Osteoblast (primary cell): Measurements from ENCODE around the gene MTA2. TPM values are rescaled to one million over a fixed set of nuclear protein-coding genes. Genes with fewer than 3 reads are reported as not detected.

Source experiments
- DNase-seq: peaks from one replicate; pipeline ENCODE4 v3.0.0; 2011; ENCODE audit warnings: low spot score, mixed read lengths; ENCODE audit not compliant: insufficient read length; ENCODE audit errors: missing footprints
- H2AFZ ChIP-seq: 2 replicates; pipeline ENCODE4 v1.6.0; 2011; ENCODE audit warnings: mild to moderate bottlenecking, low read length
- H3K27ac ChIP-seq: 2 replicates; pipeline ENCODE4 v1.5.1; 2011; ENCODE audit warnings: mild to moderate bottlenecking, low read depth, low read length, moderate library complexity
- H3K27me3 ChIP-seq: 2 replicates; pipeline ENCODE4 v1.6.0; 2012; ENCODE audit warnings: mild to moderate bottlenecking, control low read depth, inconsistent platforms, low read length, moderate library complexity; ENCODE audit not compliant: insufficient read depth
- H3K36me3 ChIP-seq: 2 replicates; pipeline ENCODE4 v1.5.1; 2011; ENCODE audit warnings: mild to moderate bottlenecking, low read length, control low read depth, moderate library complexity; ENCODE audit not compliant: insufficient read depth
- H3K4me1 ChIP-seq: 2 replicates; pipeline ENCODE4 v1.5.1; 2011; ENCODE audit warnings: mild to moderate bottlenecking, low read length, control low read depth, moderate library complexity; ENCODE audit not compliant: insufficient read depth
- H3K4me2 ChIP-seq: 2 replicates; pipeline ENCODE4 v1.6.0; 2011; ENCODE audit warnings: mild to moderate bottlenecking, low read length; ENCODE audit not compliant: insufficient read depth
- H3K4me3 ChIP-seq: fragments of 200-600 bp; sonication (generic); 3 replicates; pipeline ENCODE4 v1.5.1; 2012; ENCODE audit warnings: mild to moderate bottlenecking, low read length, inconsistent platforms; ENCODE audit not compliant: insufficient read depth
- H3K79me2 ChIP-seq: 2 replicates; pipeline ENCODE4 v1.6.0; 2012; ENCODE audit warnings: mild to moderate bottlenecking, low read length, control low read depth, inconsistent platforms; ENCODE audit not compliant: insufficient read depth
- H3K9me3 ChIP-seq: 2 replicates; pipeline ENCODE4 v1.5.1; 2011; ENCODE audit warnings: low read depth, low read length, control low read depth
- H4K20me1 ChIP-seq: 2 replicates; pipeline ENCODE4 v1.6.0; 2012; ENCODE audit warnings: mild to moderate bottlenecking, low read length, control low read depth; ENCODE audit not compliant: insufficient read depth
- CTCF ChIP-seq: IDR thresholded peaks from 2 replicates; pipeline ENCODE4 v1.5.1; 2011; ENCODE audit warnings: mild to moderate bottlenecking, low read depth, low read length, moderate library complexity; ENCODE audit errors: extremely low read depth
- total RNA-seq: library from RNA; depleted of rRNA; stranded (reverse); fragments of >200 nt; gene quantifications from 2 replicates; pipeline ENCODE4 v1.2.3, GENCODE V29; 2012

MTA2 gene
- total RNA-seq, 1 donor = 102 TPM

- no peak for TF ChIP-seq CTCF
- Histone ChIP-seq H4K20me1 (peaks cover 2% of the 10 kb centered on the region), H3K4me3 (peak overlapping the region; percentile 92), H3K4me1 (peaks cover 11% of the 10 kb centered on the region), H3K9me3 (no peaks in the 10 kb centered on the region), H2AFZ (peak overlapping the region; percentile 94), H3K27ac (peak overlapping the region; percentile 83), H3K79me2 (peaks cover 11% of the 10 kb centered on the region), H3K36me3 (peaks cover 30% of the 10 kb centered on the region), H3K4me2 (peak overlapping the region; percentile 98), H3K27me3 (no peaks in the 10 kb centered on the region)
- no peak for DNase-seq
Observed at GRCh38 chr11:62610814-62611704, 9.4 kb upstream of the MTA2 start.

DNA sequence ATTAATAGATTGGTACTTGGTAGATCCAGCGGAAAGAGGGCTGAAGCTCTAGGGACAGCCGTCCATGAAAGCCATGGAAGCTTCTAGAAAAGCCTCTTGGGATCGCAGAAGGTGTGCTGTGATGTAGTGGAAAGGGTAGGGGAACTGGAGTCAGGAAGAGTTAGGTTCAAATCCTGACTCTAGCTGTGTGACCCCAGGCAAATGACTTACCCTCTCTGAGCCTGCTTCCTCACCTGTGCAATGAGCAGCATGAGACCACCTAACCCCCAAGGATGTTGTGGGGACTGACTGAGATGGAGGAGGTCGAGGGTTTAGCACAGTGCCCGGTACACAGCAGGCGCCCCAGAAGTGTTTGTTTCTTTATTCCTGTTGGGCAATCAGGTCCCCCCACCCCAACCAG, 8.7 kb upstream of the MTA2 start:
- no peak for TF ChIP-seq CTCF
- Histone ChIP-seq H3K27ac (no peak overlapping the region), H4K20me1 (peaks cover 2% of the 10 kb centered on the region), H3K4me3 (no peak overlapping the region), H3K9me3 (no peaks in the 10 kb centered on the region), H3K4me1 (peaks cover 11% of the 10 kb centered on the region), H3K36me3 (peaks cover 32% of the 10 kb centered on the region), H3K27me3 (no peaks in the 10 kb centered on the region), H3K79me2 (peaks cover 11% of the 10 kb centered on the region), H3K4me2 (no peak overlapping the region), H2AFZ (no peak overlapping the region)
- no peak for DNase-seq

DNA sequence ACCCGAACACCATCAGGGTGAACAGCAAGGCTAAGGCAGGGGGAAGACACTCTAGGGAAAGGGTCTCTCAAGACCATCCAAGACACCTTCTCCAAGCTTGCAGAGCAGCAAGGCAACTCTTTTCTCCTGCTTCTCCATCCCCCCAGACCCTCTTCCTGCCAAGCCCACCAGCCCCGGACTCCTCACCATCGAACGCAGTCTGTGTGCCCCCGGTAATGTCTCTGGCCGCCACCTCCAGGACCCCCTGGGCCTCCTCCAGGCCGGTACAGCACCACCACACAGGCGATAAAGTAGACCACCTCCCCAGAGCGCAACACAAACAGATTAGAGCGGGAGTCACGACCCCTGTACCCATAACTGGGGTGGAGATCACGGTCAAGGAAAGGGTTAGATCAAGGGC, 7.1 kb upstream of the MTA2 start:
- Histone ChIP-seq H3K4me3 (no peak overlapping the region), H4K20me1 (peaks cover 2% of the 10 kb centered on the region), H3K4me2 (no peak overlapping the region), H3K36me3 (peaks cover 41% of the 10 kb centered on the region), H3K27ac (no peak overlapping the region), H3K79me2 (peaks cover 11% of the 10 kb centered on the region), H2AFZ (no peak overlapping the region), H3K27me3 (no peaks in the 10 kb centered on the region), H3K9me3 (no peaks in the 10 kb centered on the region), H3K4me1 (peaks cover 11% of the 10 kb centered on the region)
- TF ChIP-seq CTCF = no peak
- no peak for DNase-seq

GRCh38 chr11:62607714-62608113, 6.0 kb upstream of the MTA2 start:
- Histone ChIP-seq H3K4me1 (peaks cover 12% of the 10 kb centered on the region), H2AFZ (no peak overlapping the region), H3K79me2 (peaks cover 11% of the 10 kb centered on the region), H3K9me3 (no peaks in the 10 kb centered on the region), H3K27me3 (no peaks in the 10 kb centered on the region), H3K4me3 (no peak overlapping the region), H3K36me3 (peaks cover 49% of the 10 kb centered on the region), H4K20me1 (peaks cover 2% of the 10 kb centered on the region), H3K4me2 (no peak overlapping the region), H3K27ac (no peak overlapping the region)
- DNase-seq = no peak
- no peak for TF ChIP-seq CTCF
